NCI-H1105 treated with DMSO at 0.1 percent for 48 hours (cell line): ENCODE results near the gene TTLL4.
"Not testable (repeated sequence)": the region's sequence is repeated elsewhere in the genome, so short reads cannot be mapped to it uniquely, and the experiment has no call there.

Experiments
- DNase-seq: peaks from one replicate; lab custom pipeline; 2025; lab: John Stamatoyannopoulos, UW

The TTLL4 gene

DNA sequence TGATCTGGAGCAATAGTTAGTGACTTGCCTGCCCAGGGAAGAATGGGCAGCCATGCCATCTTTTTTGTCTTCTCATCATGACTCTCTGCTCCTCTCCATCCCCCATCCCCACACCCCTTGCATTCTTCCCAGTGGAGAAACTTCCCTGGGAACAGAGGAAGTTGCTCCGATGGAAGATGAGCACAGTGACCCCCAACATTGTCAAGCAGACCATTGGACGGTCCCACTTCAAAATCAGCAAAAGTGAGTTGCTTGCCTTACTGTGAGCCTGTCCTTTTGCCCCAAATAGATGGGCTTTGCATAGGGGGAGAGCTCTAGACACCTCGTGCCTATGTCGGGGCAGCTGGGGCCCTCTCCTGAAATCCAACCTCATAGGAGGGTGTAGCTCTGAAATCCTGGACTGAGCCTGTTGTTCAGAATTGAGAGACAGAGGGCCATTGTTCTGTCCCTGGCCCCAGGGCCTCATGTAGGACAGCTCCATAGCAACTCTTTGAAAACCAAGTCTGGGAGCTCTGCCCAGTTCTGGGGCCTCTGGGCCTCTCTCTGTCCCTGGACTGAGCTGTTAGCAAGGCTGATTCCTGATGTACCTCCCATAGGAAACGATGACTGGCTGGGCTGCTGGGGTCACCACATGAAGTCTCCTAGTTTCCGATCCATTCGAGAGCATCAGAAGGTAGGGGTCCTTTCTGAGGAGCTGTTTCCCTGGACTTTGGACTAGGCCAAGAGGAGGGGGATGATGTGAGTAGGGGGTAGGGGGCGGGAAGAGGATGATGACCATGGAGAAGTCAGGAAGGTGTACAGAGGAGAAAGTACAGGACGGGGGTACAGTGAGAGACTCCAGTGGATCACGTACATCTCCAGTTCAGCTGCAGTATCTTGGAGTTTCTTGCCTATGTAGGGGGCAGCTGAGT, 35.2 kb downstream of the TTLL4 start:
- DNase-seq: no peak

GRCh38 chr2:218746470-218746795, 35.8 kb downstream of the TTLL4 start:
- no peak for DNase-seq

- DNase-seq: no peak
Observed at GRCh38 chr2:218746960-218747359, 36.3 kb downstream of the TTLL4 start.

DNA sequence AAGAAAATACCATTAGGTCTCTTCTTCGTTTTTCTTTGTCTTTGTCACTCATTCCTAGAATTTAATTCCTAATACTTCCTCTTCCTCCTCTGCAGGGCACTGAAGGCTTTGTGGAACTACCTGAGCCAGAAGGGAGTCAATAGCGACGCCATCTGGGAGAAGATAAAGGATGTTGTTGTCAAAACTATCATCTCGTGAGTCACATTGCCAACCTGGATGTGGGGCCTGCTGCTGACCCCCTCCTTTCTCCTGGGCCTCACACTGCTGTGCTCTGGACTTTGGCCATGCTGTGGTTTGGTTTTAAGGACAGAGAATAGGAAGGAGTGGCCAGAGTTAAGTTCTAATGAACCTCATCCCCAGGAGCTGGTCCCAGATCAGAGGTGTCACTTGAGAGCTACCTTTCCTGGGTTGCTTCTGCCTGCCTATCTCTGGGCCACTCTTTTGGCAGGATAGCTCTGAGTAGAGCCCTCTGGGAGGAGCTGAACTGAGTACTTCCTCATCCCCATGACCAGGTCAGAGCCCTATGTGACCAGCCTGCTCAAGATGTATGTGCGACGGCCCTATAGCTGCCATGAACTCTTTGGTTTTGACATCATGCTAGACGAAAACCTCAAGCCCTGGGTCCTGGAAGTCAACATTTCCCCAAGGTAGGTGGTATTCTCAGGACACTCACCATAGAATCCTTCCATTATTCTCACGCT, 38.3 kb downstream of the TTLL4 start:
- DNase-seq: no peak

DNA sequence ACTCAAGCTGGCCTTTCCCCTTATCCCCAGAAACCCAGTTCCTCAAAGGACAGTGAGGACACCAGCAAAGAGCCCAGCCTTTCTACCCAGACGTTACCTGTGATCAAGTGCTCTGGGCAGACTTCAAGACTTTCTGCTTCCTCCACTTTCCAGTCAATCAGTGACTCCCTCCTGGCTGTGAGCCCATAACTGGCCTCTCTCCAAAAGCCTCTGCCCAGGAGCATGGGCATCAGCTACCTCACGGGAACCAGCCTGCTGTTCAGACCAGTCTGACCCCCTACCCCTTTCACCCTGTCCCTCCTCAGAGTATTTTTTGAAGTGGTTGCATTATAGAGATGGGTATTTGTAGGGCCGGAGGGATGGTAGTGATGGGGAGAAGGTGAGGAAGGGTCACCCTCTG, 43.6 kb downstream of the TTLL4 start:
- no peak for DNase-seq

GRCh38 chr2:218754781-218755180, 44.1 kb downstream of the TTLL4 start:
- DNase-seq: no peak

DNA sequence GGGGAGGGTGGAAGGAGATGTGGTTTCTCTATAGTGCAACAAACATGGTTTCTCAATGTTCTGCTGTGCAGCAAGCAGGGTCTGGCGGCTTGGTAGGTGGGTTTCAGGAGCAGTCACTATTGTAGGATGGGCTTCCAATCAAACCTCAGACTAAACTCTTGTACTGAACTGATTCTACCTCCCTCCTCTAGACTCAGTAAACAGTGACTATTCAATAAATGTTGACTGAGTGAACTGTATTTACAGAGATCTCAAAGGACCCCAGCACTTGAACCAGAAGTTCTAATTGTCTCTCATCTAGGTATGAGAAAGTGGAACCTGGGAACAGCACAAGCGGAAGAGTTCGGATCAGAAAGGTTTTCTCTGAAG, 44.5 kb downstream of the TTLL4 start:
- DNase-seq: no peak

- no peak for DNase-seq
Observed at GRCh38 chr2:218755567-218756404, 45.2 kb downstream of the TTLL4 start.

GRCh38 chr2:218756599-218757377, 46.2 kb downstream of the TTLL4 start:
- DNase-seq: no peak

- DNase-seq: no peak
Observed at GRCh38 chr2:218761795-218762194, 51.2 kb downstream of the TTLL4 start.

DNA sequence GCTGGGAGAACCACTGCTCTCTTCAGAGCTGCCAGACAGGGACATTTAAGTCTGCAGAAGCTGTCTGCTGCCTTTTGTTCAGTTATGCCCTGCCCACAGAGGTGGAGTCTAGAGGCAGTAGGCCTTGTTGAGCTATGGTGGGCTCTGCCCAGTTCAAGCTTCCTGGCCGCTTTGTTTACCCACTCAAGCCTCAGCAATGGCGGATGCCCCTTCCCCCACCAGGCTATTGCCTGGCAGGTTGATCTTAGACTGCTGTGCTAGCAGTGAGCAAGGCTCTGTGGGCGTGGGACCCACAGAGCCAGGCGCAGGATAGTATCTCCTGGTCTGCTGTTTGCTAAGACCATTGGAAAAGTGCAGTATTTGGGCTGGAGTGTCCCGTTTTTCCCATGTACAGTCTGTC, 62.1 kb downstream of the TTLL4 start:
- DNase-seq: not testable (repeated sequence)

DNA sequence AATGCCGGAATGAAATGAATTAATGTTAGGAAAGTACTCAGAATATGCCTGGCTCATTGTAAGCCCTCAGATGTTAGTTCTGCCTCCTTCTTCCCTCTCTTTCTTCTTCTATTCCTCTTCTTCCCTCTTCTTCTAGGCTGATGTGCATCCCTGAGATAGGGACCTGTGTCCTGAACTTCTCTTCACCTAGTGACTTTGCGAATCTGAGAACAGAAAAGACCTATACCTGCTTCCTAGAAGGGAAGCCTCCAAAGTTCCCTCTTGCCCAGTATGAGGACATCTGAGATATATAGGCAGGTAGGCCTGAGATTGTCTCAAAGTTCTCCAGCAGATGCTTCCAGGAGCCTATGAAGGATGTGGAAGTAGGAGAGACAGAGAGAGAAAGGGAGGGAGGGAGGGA, 63.2 kb downstream of the TTLL4 start:
- DNase-seq: no peak

DNA sequence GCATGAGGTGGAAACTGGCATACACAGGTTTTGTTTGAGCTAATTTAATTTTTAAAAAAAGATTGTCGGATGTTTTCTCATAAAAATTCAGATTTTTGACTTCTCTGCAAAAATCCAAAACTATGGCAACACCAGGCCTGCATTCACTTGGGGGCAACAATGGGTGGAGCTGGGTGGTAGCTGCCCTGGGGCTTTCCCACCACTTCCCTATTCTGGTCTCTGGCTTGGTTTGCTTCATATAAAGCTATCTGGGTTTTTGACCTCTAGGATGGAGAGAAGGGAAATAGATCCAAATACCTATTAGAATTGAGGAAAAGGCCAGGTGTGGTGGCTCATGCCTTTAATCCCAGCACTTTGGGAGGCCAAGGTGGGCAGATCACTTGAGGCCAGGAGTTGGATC, 65.9 kb downstream of the TTLL4 start:
- no peak for DNase-seq

- DNase-seq: no peak
Observed at GRCh38 chr2:218777276-218777990, 66.8 kb downstream of the TTLL4 start.

DNA sequence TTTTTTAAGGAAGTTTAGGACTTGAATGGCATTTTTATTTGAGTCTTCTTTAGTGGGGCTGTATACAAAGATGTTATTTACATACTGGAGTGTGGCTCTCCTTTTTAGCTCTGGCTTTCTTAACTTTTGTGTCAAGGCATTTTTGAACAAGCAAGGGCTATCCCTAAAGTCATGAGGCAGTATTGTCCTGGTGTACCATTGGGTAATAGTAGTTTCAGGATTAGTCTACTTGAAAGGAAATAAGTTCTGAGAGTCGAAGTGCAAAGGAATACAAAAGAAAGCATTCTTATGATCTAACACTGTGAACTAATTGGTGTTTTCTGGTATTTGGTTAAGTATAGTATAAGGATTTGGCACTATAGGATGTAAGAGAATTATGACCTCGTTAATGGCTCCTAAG, 69.4 kb downstream of the TTLL4 start:
- DNase-seq: no peak

DNA sequence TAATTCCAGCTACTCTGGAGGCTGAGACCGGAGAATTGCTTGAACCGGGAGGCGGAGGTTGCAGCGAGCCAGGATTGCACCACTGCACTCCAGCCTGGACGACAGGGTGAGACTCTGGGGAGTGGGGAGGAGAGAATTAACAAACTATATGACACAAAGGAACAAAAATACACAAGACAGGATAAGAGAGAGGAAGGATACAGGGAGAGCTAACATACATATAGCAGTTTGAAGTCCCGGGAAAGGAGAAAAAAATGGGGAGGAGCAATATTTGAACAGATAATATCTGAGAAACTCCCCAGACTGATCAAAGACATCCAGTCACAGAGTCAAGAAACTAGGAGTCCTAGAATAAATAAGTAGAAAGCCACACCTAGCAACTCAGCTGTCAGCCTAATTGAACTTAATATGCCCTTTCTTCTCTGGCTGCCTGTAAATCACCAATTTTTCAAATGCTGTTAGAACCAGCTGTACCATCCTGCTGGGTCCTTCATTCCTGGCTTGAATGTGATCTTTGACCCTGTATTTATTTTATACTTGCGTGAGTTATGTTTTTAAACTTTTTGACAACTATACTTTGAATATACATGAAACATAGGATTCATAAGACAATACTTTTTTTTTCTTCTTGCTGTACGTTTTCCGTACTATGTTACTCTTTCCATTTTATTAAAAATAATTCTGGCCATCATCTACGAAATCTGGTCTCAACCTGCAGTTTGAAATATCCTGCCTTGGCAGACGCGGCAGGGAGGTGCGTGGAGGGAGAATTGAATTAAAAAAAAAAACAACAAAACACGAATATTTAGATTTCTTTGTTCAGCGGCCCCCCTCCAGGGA, 70.4 kb downstream of the TTLL4 start:
- DNase-seq: peak; percentile 35

DNA sequence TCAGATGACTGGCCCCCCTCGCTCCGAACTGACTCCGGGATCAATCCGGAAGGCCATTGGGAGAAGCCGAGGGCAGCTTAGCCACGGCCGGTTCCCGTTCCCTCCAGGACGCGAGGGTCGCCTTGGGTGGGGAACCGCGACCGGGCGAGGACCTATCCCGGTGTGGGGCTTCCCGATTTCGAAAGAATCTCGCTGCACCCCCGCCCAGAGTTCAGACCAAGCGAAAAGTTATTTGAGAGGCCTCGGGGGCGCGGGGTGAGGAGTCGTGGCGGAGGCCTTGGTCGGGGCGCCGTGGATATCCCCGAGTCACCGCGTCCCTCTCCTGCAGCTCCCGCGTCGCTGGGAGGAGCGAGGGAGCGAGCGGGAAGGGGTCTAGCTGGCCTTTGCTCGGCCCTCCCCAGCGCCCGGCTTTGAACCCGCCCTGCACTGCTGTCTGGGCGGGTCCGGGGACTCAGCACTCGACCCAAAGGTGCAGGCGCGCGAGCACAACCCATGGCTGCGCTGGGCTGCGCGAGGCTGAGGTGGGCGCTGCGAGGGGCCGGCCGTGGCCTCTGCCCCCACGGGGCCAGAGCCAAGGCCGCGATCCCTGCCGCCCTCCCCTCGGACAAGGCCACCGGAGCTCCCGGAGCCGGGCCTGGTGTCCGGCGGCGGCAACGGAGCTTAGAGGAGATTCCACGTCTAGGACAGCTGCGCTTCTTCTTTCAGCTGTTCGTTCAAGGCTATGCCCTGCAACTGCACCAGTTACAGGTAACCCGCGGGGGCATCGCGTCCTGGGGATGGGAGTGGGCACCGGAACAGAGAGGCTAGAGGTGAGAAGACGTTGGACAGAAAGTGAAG, 71.3 kb downstream of the TTLL4 start, which contains the start of gene CYP27A1:
TSS of gene CYP27A1 (plus strand) at position 457 of the 837 bp plus-strand sequence. CDS start at position 493, 36 bp downstream.
- DNase-seq: peak; percentile 40

- DNase-seq: no peak
Observed at GRCh38 chr2:218782528-218782844, 71.9 kb downstream of the TTLL4 start.

GRCh38 chr2:218783688-218784087, 73.1 kb downstream of the TTLL4 start:
- DNase-seq: no peak
